Epidermal melanocyte (primary cell): ENCODE results near the gene ALDOA.
"Not testable (repeated sequence)": the region's sequence is repeated elsewhere in the genome, so short reads cannot be mapped to it uniquely, and the experiment has no call there.

Source experiments
- DNase-seq: peaks from one replicate; pipeline ENCODE4 v3.0.0; 2011; ENCODE audit warnings: low spot score; ENCODE audit not compliant: insufficient read length

ALDOA gene

DNA sequence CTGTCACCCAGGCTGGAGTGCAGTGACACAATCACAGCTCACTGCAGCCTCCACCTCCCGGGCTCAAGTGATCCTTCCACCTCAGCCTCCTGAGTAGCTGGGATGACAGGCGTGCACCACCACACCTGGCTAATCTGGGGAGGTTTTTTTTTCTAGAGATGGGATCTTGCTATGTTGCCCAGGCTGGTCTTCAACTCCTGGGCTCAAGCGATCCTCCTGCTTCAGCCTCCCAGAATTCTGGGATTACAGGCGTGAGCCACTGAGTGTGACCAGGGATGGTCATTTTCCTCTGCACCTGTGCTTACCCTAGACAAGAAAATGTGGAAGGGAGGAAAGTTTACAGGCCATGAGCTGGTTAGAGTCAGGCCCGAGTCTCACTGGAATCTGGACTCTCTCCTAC lies 24.9 kb upstream of the ALDOA start:
- DNase-seq, result not testable (repeated sequence)

DNA sequence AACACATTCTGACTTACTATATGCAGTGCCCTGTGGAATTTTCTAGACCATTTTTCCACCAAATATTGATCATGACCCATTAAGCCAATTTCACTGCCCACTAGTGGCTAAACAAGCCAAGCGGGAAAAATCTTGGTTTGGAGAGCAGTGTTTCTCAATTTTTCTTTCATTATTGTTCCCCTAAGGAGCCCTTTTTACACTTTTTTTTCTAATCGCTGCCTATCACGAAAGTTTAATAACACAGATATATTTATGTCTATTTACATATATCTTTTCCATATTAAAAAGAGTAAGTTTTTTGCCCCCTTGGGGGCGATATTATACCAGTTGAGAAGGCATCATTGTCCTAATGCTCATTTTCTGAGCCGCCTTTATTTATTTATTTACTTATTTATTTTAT lies 23.7 kb upstream of the ALDOA start:
- no peak for DNase-seq

GRCh38 chr16:30046178-30046577 lies 19.4 kb upstream of the ALDOA start:
- DNase-seq, result no peak

GRCh38 chr16:30046588-30046987 lies 19.0 kb upstream of the ALDOA start:
- no peak for DNase-seq

DNA sequence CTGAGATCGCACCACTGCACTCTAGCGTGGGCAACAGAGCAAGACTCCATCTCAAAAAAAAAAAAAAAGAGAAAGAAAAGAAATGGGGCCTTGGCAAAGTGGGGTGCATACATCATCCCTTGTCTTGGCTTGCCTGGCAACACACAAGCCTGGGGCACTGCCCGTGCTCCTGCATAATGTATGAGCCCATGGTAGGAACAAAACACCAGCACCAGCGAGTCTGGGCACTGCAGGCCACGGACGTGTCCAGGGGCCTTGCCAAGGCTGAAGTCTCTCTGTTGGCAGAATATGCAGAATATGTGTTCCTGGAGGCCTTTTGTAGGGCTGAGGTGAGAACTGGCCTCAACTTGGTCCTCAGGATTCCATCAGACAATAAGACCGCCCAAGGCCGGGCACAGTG lies 15.7 kb upstream of the ALDOA start:
- DNase-seq, result no peak

GRCh38 chr16:30051518-30051917 lies 14.0 kb upstream of the ALDOA start:
- no peak for DNase-seq

GRCh38 chr16:30052671-30053372 lies 12.7 kb upstream of the ALDOA start:
- peak; percentile 94 for DNase-seq

DNA sequence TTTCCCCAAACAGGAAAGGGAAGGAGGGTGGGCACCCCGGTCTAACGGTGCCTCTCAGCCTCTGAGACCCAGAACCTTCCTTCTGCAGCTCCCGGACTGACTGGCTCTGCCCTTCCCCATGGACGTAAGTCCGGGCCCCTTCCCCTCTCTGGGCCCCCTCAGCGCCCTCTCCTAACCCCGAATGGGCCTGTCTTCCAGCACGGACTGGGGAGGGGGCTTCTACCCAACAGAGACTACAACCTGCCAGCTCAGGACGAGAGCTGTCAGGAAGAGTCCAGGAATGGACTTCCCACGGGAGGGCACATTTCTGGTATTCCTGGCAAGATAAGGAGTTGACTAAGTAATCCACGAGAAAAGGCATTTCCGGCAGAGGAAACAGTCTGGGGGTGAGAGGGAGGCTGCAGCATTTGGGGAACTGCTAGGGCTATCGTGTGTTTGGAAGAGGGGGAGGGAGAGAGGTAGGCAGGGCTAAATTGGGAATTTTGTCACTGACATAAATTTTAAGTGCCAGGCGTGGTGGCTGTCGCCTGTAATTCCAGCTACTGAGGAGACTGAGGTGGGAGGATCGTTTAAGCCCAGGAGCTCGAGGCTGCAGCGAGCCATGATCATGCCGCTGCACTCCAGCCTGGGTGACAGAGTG lies 12.1 kb upstream of the ALDOA start:
- DNase-seq, result peak; percentile 44

DNA sequence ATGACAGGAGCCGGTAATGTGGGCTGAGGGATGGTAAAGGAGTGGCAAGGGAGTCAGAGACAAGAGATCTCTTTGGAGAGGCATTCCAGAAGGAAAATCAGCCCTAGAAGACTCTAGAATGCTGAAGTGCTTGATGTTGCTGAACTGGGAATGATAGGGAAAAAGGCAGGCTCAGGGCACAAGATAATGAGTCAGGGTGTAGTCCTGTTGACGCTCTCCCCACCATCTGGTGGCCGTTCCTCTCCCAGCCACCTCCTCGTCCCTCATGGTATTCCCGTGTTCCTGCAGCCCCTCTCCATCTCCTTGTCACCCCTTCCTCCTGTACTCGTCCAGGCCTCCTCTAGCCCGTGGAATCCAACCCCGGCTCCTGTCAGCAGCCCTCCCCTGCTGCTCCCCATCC lies 11.1 kb upstream of the ALDOA start:
- DNase-seq, result no peak

DNA sequence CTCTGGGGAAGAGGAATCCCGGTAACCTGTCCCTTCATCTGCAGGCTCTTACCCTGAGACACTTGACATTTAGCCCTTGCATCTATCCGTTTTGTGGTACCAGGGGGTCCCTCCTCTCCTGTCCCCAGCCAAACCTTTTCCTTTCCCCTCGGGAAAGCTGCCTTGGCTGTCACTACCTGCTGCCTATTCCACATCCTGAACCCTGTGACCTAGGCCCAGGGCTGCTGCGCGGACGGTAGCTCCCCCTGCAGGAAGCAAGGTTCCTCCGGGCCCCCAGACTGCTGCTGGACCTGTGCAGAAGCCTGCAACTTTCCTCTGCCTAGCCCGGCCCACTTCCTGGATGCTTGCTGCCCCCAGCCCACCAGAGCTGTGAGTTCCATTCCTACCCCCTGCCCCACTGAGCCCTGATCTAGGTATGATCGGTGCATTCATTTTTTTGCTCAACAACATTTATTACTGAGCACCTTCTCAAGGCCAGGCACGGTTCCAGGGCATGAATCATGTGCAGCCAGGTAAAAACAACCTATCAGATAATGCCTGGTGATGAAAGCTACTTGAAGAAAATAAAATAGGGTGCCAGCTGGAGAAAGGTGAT lies 10.5 kb upstream of the ALDOA start:
- DNase-seq, result no peak

DNA sequence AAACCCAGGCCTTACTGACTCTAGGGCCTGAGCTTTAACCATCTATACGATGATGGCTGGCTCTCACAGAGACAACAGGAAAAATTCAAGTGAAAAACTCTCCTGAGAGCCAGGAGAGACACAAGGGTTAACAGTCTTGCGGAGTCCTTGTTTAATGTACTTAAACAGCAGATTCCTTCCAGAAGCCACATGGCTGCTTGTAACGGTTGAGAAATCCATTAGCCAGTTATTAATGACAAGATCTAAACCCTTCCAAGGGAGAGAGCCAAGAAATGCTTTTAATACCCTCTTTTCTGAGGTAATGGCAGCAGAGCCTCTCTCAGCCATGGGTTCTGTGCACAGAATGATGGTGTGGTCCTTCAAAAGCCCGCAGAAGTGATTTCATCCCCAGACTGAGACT lies 5.2 kb upstream of the ALDOA start:
- no peak for DNase-seq

GRCh38 chr16:30060836-30061554 lies 4.6 kb upstream of the ALDOA start:
- DNase-seq, result no peak

- DNase-seq, result no peak
Measured at GRCh38 chr16:30063278-30063892, 2.2 kb upstream of the ALDOA start.

- peak; percentile 14 for DNase-seq
Measured at GRCh38 chr16:30063893-30064728, 1.4 kb upstream of the ALDOA start.

DNA sequence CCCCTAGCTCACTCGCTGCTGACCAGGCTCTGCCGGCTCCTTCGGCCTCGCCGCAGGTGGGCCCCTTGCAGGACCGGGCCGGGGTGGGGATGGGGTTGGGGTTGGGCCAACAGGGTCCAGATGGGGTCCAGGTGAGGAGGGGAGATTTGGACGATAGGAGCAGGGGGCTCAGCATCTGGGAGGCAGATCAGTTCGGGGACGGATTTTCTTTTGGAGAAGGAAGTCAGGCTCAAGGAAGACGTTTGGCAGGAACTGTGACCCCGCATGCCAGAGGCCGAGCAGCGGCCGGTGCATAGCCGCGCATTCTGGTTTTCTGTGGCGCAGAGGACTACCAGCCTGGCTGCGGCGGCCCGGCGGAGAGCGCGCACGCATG lies 845 bp upstream of the ALDOA start:
- DNase-seq, result no peak

DNA sequence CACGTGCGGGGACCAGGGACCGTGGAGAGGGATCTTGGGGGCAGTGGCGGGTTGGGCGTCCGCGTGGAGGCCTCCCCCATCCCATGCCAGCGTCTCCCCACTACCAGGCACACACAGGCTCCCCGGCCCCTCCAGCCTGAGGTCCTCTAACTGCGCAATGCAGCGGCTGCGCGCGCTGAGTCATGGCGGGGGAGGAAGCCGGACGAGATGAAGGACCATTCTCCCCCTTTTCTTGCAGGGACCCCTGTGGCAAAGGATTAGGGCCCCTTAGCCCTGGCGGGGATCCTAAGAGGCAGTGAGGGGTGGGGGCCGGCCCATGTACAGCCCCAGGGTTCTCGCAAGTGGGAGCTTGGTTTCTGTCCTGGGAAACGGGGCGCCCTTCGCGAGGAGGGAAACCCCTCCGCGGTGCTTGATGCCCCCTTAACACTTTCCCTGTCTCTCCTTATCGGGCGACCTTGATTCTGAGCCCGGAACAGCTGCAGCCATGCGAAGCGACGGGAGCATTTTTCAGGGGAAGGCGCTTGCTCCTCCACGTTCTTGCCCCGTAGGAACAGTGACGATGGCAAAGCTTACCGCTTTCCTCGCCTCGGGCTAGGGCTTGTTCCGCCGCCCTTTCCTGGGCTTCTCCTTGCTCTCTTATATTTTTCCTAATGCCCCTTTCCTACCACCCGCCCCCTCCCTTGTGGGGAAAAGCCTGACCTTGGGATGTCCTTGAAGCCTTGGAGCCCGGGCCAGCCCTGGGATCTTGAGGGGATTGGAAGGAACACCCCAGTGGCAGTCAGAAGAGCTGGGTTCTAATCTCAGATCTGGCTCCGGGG lies 592 bp downstream of the ALDOA start:
- peak; percentile 20 for DNase-seq

GRCh38 chr16:30066761-30067583 lies 1.4 kb downstream of the ALDOA start:
- peak; percentile 5 for DNase-seq

DNA sequence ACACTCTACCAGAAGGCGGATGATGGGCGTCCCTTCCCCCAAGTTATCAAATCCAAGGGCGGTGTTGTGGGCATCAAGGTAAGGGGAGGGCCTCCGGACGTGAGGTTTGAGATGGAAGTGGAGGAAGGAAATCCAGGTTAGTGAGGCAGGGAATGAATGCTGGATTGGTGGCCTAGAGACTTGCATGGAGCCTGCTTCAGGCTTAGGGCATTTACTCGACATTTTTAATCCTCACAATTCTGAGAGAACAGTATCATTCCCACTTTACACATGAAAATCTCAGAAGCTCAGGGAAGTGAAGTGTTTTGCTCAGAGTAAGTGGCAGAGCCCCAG lies 2.0 kb downstream of the ALDOA start:
- DNase-seq, result no peak

GRCh38 chr16:30068333-30068732 lies 2.8 kb downstream of the ALDOA start:
- DNase-seq, result no peak
